HepG2 (cell line): ENCODE data around the gene FBXL20. TPM values are rescaled to one million over a fixed set of nuclear protein-coding genes. Genes with fewer than 3 reads are reported as not detected.

Source experiments
- ATAC-seq: fragments of 200-7000 bp; cut with Tn5 transposase; 3 replicates; pipeline ENCODE4 v1.9.1; 2020; ENCODE audit warnings: mild to moderate bottlenecking, moderate library complexity
- BruUV-seq: library from RNA; stranded (reverse); fragments of 400-500 nt; replicated peaks from 2 replicates; lab custom pipeline; 2021; lab: Mats Ljungman, UMichigan
- CTCF ChIA-PET: fragments of 300-600 bp; formaldehyde crosslinking; extraction: SDS; loops from one replicate; lab custom pipeline; 2021; ENCODE audit warnings: low total read pairs, inconsistent platforms, low intra/inter-chr PET ratio; lab: Yijun Ruan, JAX
- POLR2A ChIA-PET: fragments of 350-600 bp; sonication (Branson Sonifier 250); formaldehyde crosslinking; loops from one replicate; lab custom pipeline; 2020; ENCODE audit warnings: antibody characterized with exemption, inconsistent platforms; lab: Yijun Ruan, JAX
- DNase-seq: peaks from one replicate; pipeline ENCODE4 v3.0.0-alpha.2; 2015; ENCODE audit warnings: low spot score
- FAIRE-seq: peaks from 3 replicates; lab custom pipeline; 2011; peaks lifted over from hg19 to GRCh38; lab: Jason Lieb, UNC
- H2AFZ ChIP-seq: one replicate; pipeline ENCODE4 v1.6.1; 2011; ENCODE audit warnings: low read length, inconsistent platforms
- H3K27ac ChIP-seq: fragments of 300-600 bp; 3 replicates; pipeline ENCODE4 v1.8.0; 2011; ENCODE audit warnings: mixed run types, mild to moderate bottlenecking, mixed read lengths, low read length, inconsistent platforms; ENCODE audit not compliant: insufficient read depth; ENCODE audit errors: extremely low read length
- H3K27me3 ChIP-seq, 2 experiments: fragments of 200-600 bp in 1 of 2; 2 replicates in 1 of 2; 3 replicates in 1 of 2; pipeline versions ENCODE4 v1.6.0 to v1.8.0; 2011; ENCODE audit warnings: low read length in 2 of 2, mild to moderate bottlenecking in 2 of 2, moderate library complexity in 2 of 2, inconsistent platforms in 1 of 2; ENCODE audit not compliant: insufficient read depth in 2 of 2, control insufficient read depth in 1 of 2
- H3K36me3 ChIP-seq, 2 experiments: fragments of 200-600 bp in 1 of 2; replicated peaks in 1 of 2; 2 replicates in 1 of 2; 3 replicates in 1 of 2; pipeline versions ENCODE4 v1.5.1 to v1.8.0; 2011; ENCODE audit warnings: low read length in 2 of 2, inconsistent platforms in 1 of 2; ENCODE audit not compliant: insufficient read depth in 2 of 2, control insufficient read depth in 1 of 2
- H3K4me1 ChIP-seq: 2 replicates; pipeline ENCODE4 v1.5.1; 2012; ENCODE audit warnings: low read length, inconsistent platforms; ENCODE audit not compliant: insufficient read depth
- H3K4me2 ChIP-seq: 2 replicates; pipeline ENCODE4 v1.6.0; 2011; ENCODE audit warnings: low read depth, low read length, inconsistent platforms
- H3K4me3 ChIP-seq, 3 experiments: fragments of 200-600 bp in 1 of 3; sonication (generic), shearing (Covaris generic) in 1 of 3; replicated peaks in 1 of 3; 2 replicates each; pipeline ENCODE4 v1.5.1; 2011 to 2016; ENCODE audit warnings: low read length in 3 of 3, inconsistent platforms in 2 of 3, low read depth in 2 of 3, mild to moderate bottlenecking in 2 of 3, control low read depth in 1 of 3, mixed read lengths in 1 of 3; ENCODE audit not compliant: insufficient read depth in 1 of 3
- H3K79me2 ChIP-seq: one replicate; pipeline ENCODE4 v1.6.1; 2011; ENCODE audit warnings: low read length, inconsistent platforms; ENCODE audit not compliant: insufficient read depth
- H3K9ac ChIP-seq: 2 replicates; pipeline ENCODE4 v1.6.0; 2011; ENCODE audit warnings: mild to moderate bottlenecking, low read depth, low read length, inconsistent platforms; ENCODE audit not compliant: insufficient read depth
- H3K9me3 ChIP-seq: 2 replicates; pipeline ENCODE4 v1.5.1; 2012; ENCODE audit warnings: mild to moderate bottlenecking, low read length
- H4K20me1 ChIP-seq: 2 replicates; pipeline ENCODE4 v1.6.0; 2011; ENCODE audit warnings: inconsistent platforms, mild to moderate bottlenecking, low read length, moderate library complexity; ENCODE audit not compliant: insufficient read depth
- BCL6 ChIP-seq: IDR thresholded peaks from 2 replicates; pipeline ENCODE4 v1.6.1; 2016; ENCODE audit warnings: missing genetic modification reagents, missing compliant biosample characterization
- DNMT1 ChIP-seq: sonication (generic); formaldehyde crosslinking; IDR thresholded peaks from 2 replicates; pipeline ENCODE4 v1.5.1; 2020; ENCODE audit warnings: mild to moderate bottlenecking, missing genetic modification reagents
- FOXK1 ChIP-seq: sonication (generic); formaldehyde crosslinking; IDR thresholded peaks from 2 replicates; pipeline ENCODE4 v1.4.0; 2020; ENCODE audit warnings: low read depth, missing genetic modification reagents, borderline replicate concordance
- NR2C2 ChIP-seq: sonication (generic); formaldehyde crosslinking; IDR thresholded peaks from 2 replicates; pipeline ENCODE4 v1.4.0; 2020; ENCODE audit warnings: missing genetic modification reagents, mild to moderate bottlenecking, moderate library complexity, borderline replicate concordance
- SMARCC2 ChIP-seq: fragments of 450-650 bp; IDR thresholded peaks from 2 replicates; pipeline ENCODE4 v1.6.1; 2017; ENCODE audit warnings: antibody characterized with exemption, mild to moderate bottlenecking
- ZNF777 ChIP-seq: sonication (generic); formaldehyde crosslinking; IDR thresholded peaks from 2 replicates; pipeline ENCODE4 v1.4.0; 2020; ENCODE audit warnings: missing genetic modification reagents
- whole genome bisulfite sequencing: methylation state at CpG from one replicate; pipeline ENCODE4 v1.1.6; 2017; ENCODE audit warnings: low lambda C conversion rate; 5-methylcytosine and 5-hydroxymethylcytosine counted together
- in situ Hi-C: cut with HindIII; loops from 2 replicates; pipeline ENCODE4 v1.10.0; 2017; ENCODE audit warnings: low pct_unique_long_range_greater_than_20kb; ENCODE audit not compliant: extremely low pct_ligation_motif_present
- intact Hi-C: fragments of 100-400 bp; cut with micrococcal nuclease; formaldehyde crosslinking; loops from one replicate; pipeline ENCODE4 v1.10.0; 2022; ENCODE audit not compliant: unreplicated experiment
- polyA plus RNA-seq, 8 experiments: library from polyadenylated mRNA; depleted of rRNA in 3 of 8; stranded (reverse) in 7 of 8; unstranded in 1 of 8; fragments of >200 nt; fragmentation: Illumina TruSeq in 4 of 8; extraction: Trizol in 4 of 8; gene quantifications; 2 replicates each; pipeline versions ENCODE4 v1.2.1 to v1.2.3, GENCODE V29; 2011 to 2016; ENCODE audit warnings: low read depth in 4 of 8, missing spikeins in 1 of 8, mixed read lengths in 1 of 8; ENCODE audit not compliant: insufficient read depth in 1 of 8
- total RNA-seq, 5 experiments: library from RNA; depleted of rRNA; stranded (reverse); fragments of >200 nt; fragmentation: Illumina TruSeq; extraction: Trizol; gene quantifications; 2 replicates each; pipeline ENCODE4 v1.2.3, GENCODE V29; 2016; ENCODE audit warnings: low read depth in 1 of 5
- TF ChIP-seq, protein P1 (sequence below): sonication (generic); formaldehyde crosslinking; IDR thresholded peaks from 2 replicates; pipeline ENCODE4 v1.4.0; 2020; ENCODE audit warnings: missing genetic modification reagents

Gene FBXL20
- total and polyA plus RNA-seq, 2 of the 13 experiments (the other 11 are each of a cell fraction or from before 2014, with no cell fraction given) = 10.2 to 10.3 TPM

DNA sequence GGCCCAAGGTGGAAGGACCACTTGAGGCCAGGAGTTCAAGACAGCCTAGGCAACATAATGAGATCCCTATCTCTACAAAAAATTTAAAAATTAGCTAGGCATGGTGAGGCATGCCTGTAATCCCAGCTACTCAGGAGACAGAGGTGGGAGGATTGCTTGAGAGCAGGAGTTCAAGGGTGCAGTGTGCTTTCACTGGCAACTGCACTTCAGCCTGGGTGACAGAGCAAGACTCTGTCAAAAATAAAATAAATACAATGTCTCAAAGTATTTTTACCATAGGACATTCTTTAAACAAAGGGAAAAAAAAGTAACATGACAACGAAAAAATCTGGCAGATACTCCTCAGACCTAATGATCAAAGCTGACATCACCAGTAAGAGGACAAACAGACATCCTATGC is 72.6 kb downstream of the FBXL20 start:
- Histone ChIP-seq H3K4me2 (no peak overlapping the region), H3K79me2 (no peaks in the 10 kb centered on the region), H3K4me3 (no peak overlapping the region), H3K4me1 (peaks cover 8% of the 10 kb centered on the region), H3K9ac (no peak overlapping the region), H3K27me3 (no peaks in the 10 kb centered on the region), H4K20me1 (no peaks in the 10 kb centered on the region)
- ChIA-PET POLR2A (no interaction called here), CTCF (no interaction called here)
- no peak for DNase-seq
- intact Hi-C loops = no loop called here
- TF ChIP-seq DNMT1 (CRISPR knock-in tag) = no peak
- TF ChIP-seq ZNF777 (CRISPR knock-in tag) = no peak
- TF ChIP-seq NR2C2 (CRISPR knock-in tag) = no peak
- TF ChIP-seq FOXK1 (CRISPR knock-in tag) = no peak
- TF ChIP-seq, protein P1, sequence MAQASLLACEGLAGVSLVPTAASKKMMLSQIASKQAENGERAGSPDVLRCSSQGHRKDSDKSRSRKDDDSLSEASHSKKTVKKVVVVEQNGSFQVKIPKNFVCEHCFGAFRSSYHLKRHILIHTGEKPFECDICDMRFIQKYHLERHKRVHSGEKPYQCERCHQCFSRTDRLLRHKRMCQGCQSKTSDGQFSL = no peak
- TF ChIP-seq, all 625 proteins: peak for 0
- in situ Hi-C loops = no loop called here
- no TSS peak for BruUV-seq
- H3K9me3 ChIP-seq = no peaks in the 10 kb centered on the region
- no peak overlapping the region for H3K27ac ChIP-seq
- 23% methylated on average over 1 of the region's 1 CpG for WGBS
- 0 out of 5 replicates have a peak, but pooled peaks cover 0 to 7% of the 10 kb centered on the region in 2 experiments for H3K36me3 ChIP-seq
- H2AFZ ChIP-seq = no peak overlapping the region
- ATAC-seq (0 out of 3 replicates have a peak, but pooled peaks have one; percentile 27), FAIRE-seq (no peak)

GRCh38 chr17:39327109-39327508 is 74.3 kb downstream of the FBXL20 start:
- ChIA-PET CTCF (no interaction called here), POLR2A (no interaction called here)
- no peaks in the 10 kb centered on the region for H3K79me2 ChIP-seq
- no TSS peak for BruUV-seq
- no peak overlapping the region for H3K4me3 ChIP-seq
- no peak for DNase-seq
- no peaks in the 10 kb centered on the region for H4K20me1 ChIP-seq
- WGBS = 94% methylated on average over 4 of the region's 4 CpGs
- H3K27ac ChIP-seq = no peak overlapping the region
- no peaks in the 10 kb centered on the region for H3K9me3 ChIP-seq
- no peaks in the 10 kb centered on the region for H3K27me3 ChIP-seq
- peaks cover 8% of the 10 kb centered on the region for H3K4me1 ChIP-seq
- no peak for ATAC-seq
- no peak overlapping the region for H2AFZ ChIP-seq
- TF ChIP-seq BCL6 (CRISPR knock-in tag) (0 out of 2 replicates have a peak, but pooled peaks have one; percentile 35), SMARCC2 (no peak)
- H3K36me3 ChIP-seq = 0 out of 5 replicates have a peak, but pooled peaks cover 0 to 7% of the 10 kb centered on the region in 2 experiments
- intact Hi-C loops (no loop called here), in situ Hi-C loops (no loop called here)
- H3K4me2 ChIP-seq = no peak overlapping the region
- no peak for FAIRE-seq
- no peak overlapping the region for H3K9ac ChIP-seq
